GM12875 (cell line): ENCODE data around the gene ATXN10.

ENCODE experiments used
- H3K4me3 ChIP-seq: one replicate; pipeline ENCODE4 v1.5.1; 2011; ENCODE audit warnings: low read depth, low read length, control low read depth
- CTCF ChIP-seq: IDR thresholded peaks from 2 replicates; pipeline ENCODE4 v1.5.1; 2011; ENCODE audit warnings: low read depth, mild to moderate bottlenecking, control low read depth, inconsistent platforms, low read length, moderate library complexity, borderline replicate concordance; ENCODE audit not compliant: insufficient read depth

Gene ATXN10

GRCh38 chr22:45863981-45864751 lies 192.5 kb downstream of the ATXN10 start:
- TF ChIP-seq CTCF, result peak; percentile 90
- H3K4me3 ChIP-seq, result no peak overlapping the region

GRCh38 chr22:45864959-45865476 lies 193.4 kb downstream of the ATXN10 start:
- no peak for TF ChIP-seq CTCF

DNA sequence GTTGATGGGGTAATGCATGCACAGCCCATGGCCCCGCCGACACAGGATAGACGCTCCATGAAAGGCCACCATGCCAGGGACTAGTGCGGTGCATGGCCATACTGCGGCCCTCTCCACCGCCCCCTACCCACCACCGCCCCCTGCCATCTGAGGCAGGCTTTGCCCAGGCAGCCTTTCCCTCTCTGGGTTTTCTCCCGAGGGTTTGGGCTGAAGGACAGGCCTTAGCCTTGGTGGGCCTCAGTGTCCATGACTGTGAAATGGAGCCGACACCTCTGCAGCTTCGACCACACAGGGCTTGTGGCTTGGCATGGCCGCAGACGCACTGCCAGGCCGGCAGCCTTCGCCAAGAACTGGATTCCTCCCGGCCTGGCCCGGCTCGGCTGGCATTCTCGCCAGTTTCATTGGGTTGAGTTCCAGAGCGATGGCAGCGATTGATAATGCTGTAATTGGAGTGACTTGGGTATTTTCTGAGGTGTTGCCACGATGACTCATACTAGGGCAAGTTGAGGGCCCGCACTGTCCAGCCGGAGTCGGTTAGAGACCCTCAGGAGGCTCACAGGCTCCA lies 194.0 kb downstream of the ATXN10 start:
- TF ChIP-seq CTCF, result no peak
- H3K4me3 ChIP-seq, result no peak overlapping the region

More at GRCh38 chr22:45864959-45865476, 193.4 kb downstream of the ATXN10 start:
- no peak overlapping the region for H3K4me3 ChIP-seq

- TF ChIP-seq CTCF, result no peak
- no peak overlapping the region for H3K4me3 ChIP-seq
Observed at GRCh38 chr22:45866126-45866645, 194.6 kb downstream of the ATXN10 start.

DNA sequence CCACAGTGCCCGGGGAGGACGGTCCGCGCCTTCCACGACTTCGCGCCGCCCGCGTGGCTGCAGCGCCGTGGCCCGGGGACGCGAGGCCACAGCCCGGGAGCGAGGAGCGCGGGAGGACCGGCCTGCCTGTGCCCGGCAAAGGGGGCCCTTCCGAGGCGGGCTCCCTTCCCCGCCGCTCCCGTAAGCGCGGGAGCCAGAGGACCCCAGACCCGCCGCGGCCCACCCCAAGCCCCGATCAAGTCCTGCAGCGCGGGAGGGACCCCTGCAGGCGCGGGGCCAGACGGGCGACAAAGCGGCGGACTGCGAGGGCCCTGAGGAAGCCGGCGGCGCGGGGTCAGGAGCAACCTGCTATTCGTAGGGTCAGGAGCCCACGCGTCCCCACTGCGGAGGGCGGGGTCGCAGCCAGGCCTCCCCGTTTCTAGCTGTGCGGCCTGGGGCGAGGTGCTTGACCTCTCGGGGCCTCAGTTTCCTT lies 195.0 kb downstream of the ATXN10 start:
- no peak overlapping the region for H3K4me3 ChIP-seq
- no peak for TF ChIP-seq CTCF

- TF ChIP-seq CTCF, result no peak
- H3K4me3 ChIP-seq, result no peak overlapping the region
Observed at GRCh38 chr22:45867118-45867905, 195.7 kb downstream of the ATXN10 start.
